ENCODE data around the gene VEPH1. TPM values are rescaled to one million over a fixed set of nuclear protein-coding genes. Genes with fewer than 3 reads are reported as not detected.

Gene VEPH1
- total RNA-seq, 2 donors from 2014 or later = 0.15 to 3.9 TPM

DNA sequence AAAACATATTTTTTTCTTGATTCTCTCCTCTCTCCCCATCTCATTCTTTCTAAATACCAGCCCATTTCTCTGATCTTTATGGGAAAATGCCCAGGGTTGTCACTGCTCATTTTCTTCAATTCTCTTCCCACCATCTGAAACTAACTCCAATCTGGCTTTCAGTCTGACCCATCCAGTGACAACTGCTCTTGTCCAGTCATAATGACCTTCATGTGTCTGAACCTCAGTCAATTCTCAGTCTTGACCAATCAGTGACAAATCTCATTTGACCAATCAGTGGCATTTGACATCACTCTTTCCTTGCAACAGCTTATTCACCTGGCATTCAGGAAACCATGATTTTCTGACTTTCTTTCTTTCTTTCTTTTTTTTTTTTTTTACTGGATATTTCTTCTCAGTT, 15.1 kb downstream of the VEPH1 start:
- ATAC-seq = no peak
- no peak overlapping the region for H3K27ac Mint-ChIP-seq
- peaks cover 3% of the 10 kb centered on the region for H3K4me1 Mint-ChIP-seq
- DNase-seq = no peak
- H3K27me3 Mint-ChIP-seq = peaks cover 27% of the 10 kb centered on the region
- H3K9me3 ChIP-seq (ENCODE audit: control insufficient read depth, low read length, poor library complexity, severe bottlenecking) = no peaks in the 10 kb centered on the region
- no peak overlapping the region for H3K4me3 Mint-ChIP-seq
- no peaks in the 10 kb centered on the region for H3K36me3 Mint-ChIP-seq (ENCODE audit: low read depth)

GRCh38 chr3:157487339-157487738, 15.9 kb downstream of the VEPH1 start:
- Mint-ChIP-seq H3K36me3 (ENCODE audit: low read depth) (no peaks in the 10 kb centered on the region), H3K27ac (no peak overlapping the region), H3K4me3 (no peak overlapping the region), H3K27me3 (peaks cover 30% of the 10 kb centered on the region), H3K4me1 (peaks cover 3% of the 10 kb centered on the region)
- no peak for ATAC-seq
- no peaks in the 10 kb centered on the region for H3K9me3 ChIP-seq (ENCODE audit: control insufficient read depth, low read length, poor library complexity, severe bottlenecking)
- DNase-seq = no peak

DNA sequence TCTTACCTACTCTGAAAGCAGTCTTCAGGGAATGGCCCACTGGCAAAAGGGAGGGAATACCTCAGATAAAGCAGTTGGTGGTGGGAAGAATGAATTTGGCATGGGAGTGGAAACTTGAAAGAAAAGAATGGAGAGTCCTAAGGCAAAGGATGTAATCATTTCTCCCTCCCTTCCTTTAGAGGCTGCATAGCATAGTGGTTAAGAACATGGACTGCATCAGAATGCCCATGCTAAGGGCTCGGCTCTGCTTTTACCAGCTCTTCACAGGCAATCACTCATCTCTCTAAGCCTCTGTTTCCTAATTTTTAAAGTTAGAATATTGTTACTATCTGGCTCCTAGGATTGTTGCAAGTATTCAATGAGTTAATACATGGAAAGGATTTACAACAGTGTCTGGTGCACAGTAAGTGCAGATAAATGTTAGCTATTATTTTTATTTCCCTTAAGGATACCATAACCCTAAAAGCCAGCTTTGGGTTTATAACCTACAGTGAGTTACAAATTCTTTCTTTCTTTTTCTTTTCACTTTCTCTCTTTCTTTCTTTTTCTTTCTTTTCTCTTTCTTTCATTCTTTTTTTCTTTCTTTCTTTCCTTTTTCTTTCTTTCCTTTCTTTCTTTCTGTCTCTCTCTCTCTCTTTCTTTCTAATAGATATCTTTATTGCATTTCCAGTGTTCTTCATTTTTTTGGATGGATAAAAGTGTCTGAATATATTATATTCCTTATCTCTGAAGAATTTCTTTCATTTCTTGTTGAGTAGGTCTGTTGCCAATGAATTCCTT, 23.6 kb downstream of the VEPH1 start:
- Mint-ChIP-seq H3K27me3 (peaks cover 22% of the 10 kb centered on the region), H3K4me3 (no peak overlapping the region), H3K36me3 (ENCODE audit: low read depth) (no peaks in the 10 kb centered on the region), H3K27ac (no peak overlapping the region), H3K4me1 (no peaks in the 10 kb centered on the region)
- ATAC-seq = no peak
- DNase-seq = no peak
- no peaks in the 10 kb centered on the region for H3K9me3 ChIP-seq (ENCODE audit: control insufficient read depth, low read length, poor library complexity, severe bottlenecking)

- H3K36me3 Mint-ChIP-seq (ENCODE audit: low read depth) = no peaks in the 10 kb centered on the region
- H3K4me1 Mint-ChIP-seq = no peaks in the 10 kb centered on the region
- no peak overlapping the region for H3K4me3 Mint-ChIP-seq
- H3K27me3 Mint-ChIP-seq = peaks cover 1% of the 10 kb centered on the region
- DNase-seq (no peak), ATAC-seq (no peak)
- H3K9me3 ChIP-seq (ENCODE audit: control insufficient read depth, low read length, poor library complexity, severe bottlenecking) = no peaks in the 10 kb centered on the region
- H3K27ac Mint-ChIP-seq = no peak overlapping the region
These were observed 25.8 kb downstream of the VEPH1 start for GRCh38 chr3:157477441-157477840.

DNA sequence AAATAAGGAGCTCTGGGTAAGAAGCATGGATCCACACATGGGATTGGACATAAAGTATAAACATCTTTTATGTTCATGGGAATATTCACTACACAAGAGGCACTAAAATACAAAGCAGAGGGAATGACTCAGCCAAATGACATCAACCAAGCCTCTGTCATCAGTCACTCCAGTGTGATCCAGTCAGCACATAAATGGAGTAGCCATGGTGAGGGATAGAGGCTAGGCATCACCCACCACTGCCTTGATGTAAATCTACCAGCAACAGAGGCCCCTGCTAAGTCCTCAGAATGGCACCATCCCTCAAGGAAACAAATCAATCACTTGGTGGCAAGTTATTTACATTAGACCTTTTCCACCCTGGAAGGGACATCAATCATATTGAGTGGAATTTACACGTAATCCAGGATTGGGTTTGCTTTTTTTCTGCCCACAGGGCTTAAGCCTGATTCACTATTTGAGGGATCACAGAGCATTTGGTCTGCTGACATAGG, 27.2 kb downstream of the VEPH1 start:
- no peak for DNase-seq
- peaks cover 2% of the 10 kb centered on the region for H3K27me3 Mint-ChIP-seq
- no peak overlapping the region for H3K4me3 Mint-ChIP-seq
- H3K36me3 Mint-ChIP-seq (ENCODE audit: low read depth) = no peaks in the 10 kb centered on the region
- H3K27ac Mint-ChIP-seq = no peak overlapping the region
- ATAC-seq = no peak
- H3K4me1 Mint-ChIP-seq = no peaks in the 10 kb centered on the region
- no peaks in the 10 kb centered on the region for H3K9me3 ChIP-seq (ENCODE audit: control insufficient read depth, low read length, poor library complexity, severe bottlenecking)

- Mint-ChIP-seq H3K27me3 (peaks cover 16% of the 10 kb centered on the region), H3K4me1 (no peaks in the 10 kb centered on the region), H3K27ac (no peak overlapping the region), H3K4me3 (no peak overlapping the region), H3K36me3 (ENCODE audit: low read depth) (no peaks in the 10 kb centered on the region)
- DNase-seq (no peak), ATAC-seq (no peak)
- H3K9me3 ChIP-seq (ENCODE audit: control insufficient read depth, low read length, poor library complexity, severe bottlenecking) = no peaks in the 10 kb centered on the region
These were observed 30.6 kb downstream of the VEPH1 start for GRCh38 chr3:157472648-157473047.

DNA sequence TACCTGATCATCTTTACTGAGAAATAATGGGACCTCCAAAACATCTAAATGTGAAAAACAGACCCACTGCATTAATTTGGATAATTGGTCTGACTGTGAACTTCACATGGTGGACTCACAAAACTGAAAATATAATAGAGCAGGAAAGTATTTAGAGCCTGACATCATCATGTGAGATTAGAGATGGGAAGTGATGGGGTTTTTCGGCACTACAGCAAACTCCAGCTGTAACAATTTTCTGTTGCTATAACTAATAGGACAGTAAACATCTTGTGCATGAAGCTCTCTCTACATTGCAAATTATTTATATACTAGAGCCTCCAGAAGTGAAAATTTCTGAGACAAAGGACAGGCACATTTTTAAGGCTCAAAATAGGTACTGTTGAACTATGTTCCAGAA, 32.2 kb downstream of the VEPH1 start:
- ATAC-seq = no peak
- no peaks in the 10 kb centered on the region for H3K4me1 Mint-ChIP-seq
- H3K27me3 Mint-ChIP-seq = peaks cover 22% of the 10 kb centered on the region

DNA sequence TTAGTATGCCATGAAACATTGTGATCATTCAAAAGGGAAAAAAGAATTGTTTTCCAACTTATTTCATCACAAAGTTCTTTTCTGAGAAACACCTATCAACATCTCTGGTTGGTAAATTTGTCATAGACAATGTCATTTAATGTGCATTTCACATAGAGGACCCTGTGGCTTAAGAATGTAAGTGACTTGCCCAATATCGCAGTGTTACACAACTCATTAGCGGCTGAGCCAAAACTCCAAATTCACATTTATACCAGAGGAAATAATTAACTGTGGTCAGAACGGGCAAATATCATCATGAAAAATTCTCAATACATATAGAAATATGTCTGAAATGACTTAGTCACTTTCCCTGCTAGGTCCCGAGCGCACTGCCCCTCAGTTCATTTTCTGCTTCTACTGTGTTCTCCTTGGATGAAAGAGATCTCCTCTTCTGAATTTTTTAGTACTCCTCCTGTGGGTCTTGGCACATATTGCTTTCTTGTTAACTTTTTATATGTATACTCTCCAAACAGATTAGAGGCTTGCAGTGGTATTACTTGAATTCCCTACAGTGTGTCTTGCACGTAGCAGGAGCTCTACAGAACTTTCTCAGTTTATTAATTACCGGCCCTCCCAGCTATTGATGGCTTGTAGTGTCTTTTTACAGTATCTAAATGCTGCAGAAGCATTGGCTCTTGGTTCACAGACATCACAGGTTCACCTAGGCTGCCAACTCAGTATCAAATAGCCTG, 33.5 kb downstream of the VEPH1 start:
- no peaks in the 10 kb centered on the region for H3K9me3 ChIP-seq (ENCODE audit: control insufficient read depth, low read length, poor library complexity, severe bottlenecking)
- Mint-ChIP-seq H3K4me1 (no peaks in the 10 kb centered on the region), H3K4me3 (no peak overlapping the region), H3K27me3 (peaks cover 27% of the 10 kb centered on the region), H3K27ac (no peak overlapping the region), H3K36me3 (ENCODE audit: low read depth) (no peaks in the 10 kb centered on the region)
- ATAC-seq = no peak
- DNase-seq = no peak

More for the DNA sequence above, 32.2 kb downstream of the VEPH1 start:
- DNase-seq = no peak
- no peak overlapping the region for H3K4me3 Mint-ChIP-seq
- no peaks in the 10 kb centered on the region for H3K36me3 Mint-ChIP-seq (ENCODE audit: low read depth)
- H3K27ac Mint-ChIP-seq = no peak overlapping the region
- no peaks in the 10 kb centered on the region for H3K9me3 ChIP-seq (ENCODE audit: control insufficient read depth, low read length, poor library complexity, severe bottlenecking)

DNA sequence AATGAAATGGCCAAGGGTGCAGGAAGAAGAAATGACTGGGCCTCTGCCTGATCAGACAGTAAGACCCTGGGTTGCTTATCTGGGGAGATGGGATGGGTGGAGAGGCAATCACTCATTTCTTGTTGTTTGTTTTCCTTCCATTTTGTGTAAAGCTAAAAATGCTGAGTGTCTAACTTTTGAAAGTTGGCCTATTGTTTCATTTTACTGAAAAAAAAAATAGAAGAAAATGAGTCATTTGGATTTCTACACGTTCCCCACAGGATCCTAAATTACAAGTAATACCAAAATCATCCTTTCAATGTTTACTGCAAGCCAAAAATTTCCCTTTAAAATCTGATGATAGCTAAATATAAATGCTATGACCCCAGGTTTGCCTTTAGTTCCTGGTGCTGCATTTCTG, 36.0 kb downstream of the VEPH1 start:
- peaks cover 27% of the 10 kb centered on the region for H3K27me3 Mint-ChIP-seq
- no peak overlapping the region for H3K27ac Mint-ChIP-seq
- no peaks in the 10 kb centered on the region for H3K4me1 Mint-ChIP-seq
- DNase-seq = no peak
- H3K36me3 Mint-ChIP-seq (ENCODE audit: low read depth) = no peaks in the 10 kb centered on the region
- H3K4me3 Mint-ChIP-seq = no peak overlapping the region
- ATAC-seq = no peak
- H3K9me3 ChIP-seq (ENCODE audit: control insufficient read depth, low read length, poor library complexity, severe bottlenecking) = no peaks in the 10 kb centered on the region

- no peaks in the 10 kb centered on the region for H3K36me3 Mint-ChIP-seq (ENCODE audit: low read depth)
- H3K27me3 Mint-ChIP-seq = peaks cover 30% of the 10 kb centered on the region
- no peaks in the 10 kb centered on the region for H3K9me3 ChIP-seq (ENCODE audit: control insufficient read depth, low read length, poor library complexity, severe bottlenecking)
- no peak overlapping the region for H3K27ac Mint-ChIP-seq
- no peak overlapping the region for H3K4me3 Mint-ChIP-seq
- DNase-seq = no peak
- no peak for ATAC-seq
- H3K4me1 Mint-ChIP-seq = no peaks in the 10 kb centered on the region
These were observed 37.5 kb downstream of the VEPH1 start for GRCh38 chr3:157465741-157466140.

GRCh38 chr3:157464321-157464720, 38.9 kb downstream of the VEPH1 start:
- no peaks in the 10 kb centered on the region for H3K36me3 Mint-ChIP-seq (ENCODE audit: low read depth)
- no peak for ATAC-seq
- no peaks in the 10 kb centered on the region for H3K4me1 Mint-ChIP-seq
- no peak for DNase-seq
- H3K9me3 ChIP-seq (ENCODE audit: control insufficient read depth, low read length, poor library complexity, severe bottlenecking) = no peaks in the 10 kb centered on the region
- peaks cover 36% of the 10 kb centered on the region for H3K27me3 Mint-ChIP-seq
- no peak overlapping the region for H3K4me3 Mint-ChIP-seq
- no peak overlapping the region for H3K27ac Mint-ChIP-seq

- no peaks in the 10 kb centered on the region for H3K4me1 Mint-ChIP-seq
- H3K27me3 Mint-ChIP-seq = peaks cover 38% of the 10 kb centered on the region
- H3K4me3 Mint-ChIP-seq = no peak overlapping the region
- DNase-seq (no peak), ATAC-seq (no peak)
- H3K27ac Mint-ChIP-seq = no peak overlapping the region
- H3K36me3 Mint-ChIP-seq (ENCODE audit: low read depth) = no peaks in the 10 kb centered on the region
- H3K9me3 ChIP-seq (ENCODE audit: control insufficient read depth, low read length, poor library complexity, severe bottlenecking) = no peaks in the 10 kb centered on the region
These were observed 39.4 kb downstream of the VEPH1 start for GRCh38 chr3:157463816-157464215.

DNA sequence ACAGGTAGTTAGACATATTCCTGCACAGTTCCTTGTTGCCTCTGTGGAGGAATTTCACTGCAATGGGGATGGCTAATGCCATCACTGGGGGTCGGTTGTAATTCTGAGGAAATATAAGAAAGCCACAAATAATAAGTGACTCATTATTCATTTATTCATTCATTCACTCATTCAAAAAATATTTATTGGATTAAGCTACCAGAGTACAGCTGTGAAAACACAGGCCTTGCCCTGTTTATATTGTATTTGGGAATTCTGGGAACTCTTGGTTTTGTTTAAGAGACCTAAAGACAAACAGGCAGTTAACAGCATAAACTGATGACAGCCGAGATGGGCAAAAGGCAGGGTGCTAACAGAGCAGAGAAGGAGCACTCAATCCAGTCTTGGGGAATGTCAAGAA, 43.0 kb downstream of the VEPH1 start:
- H3K27ac Mint-ChIP-seq = no peak overlapping the region
- ATAC-seq (no peak), DNase-seq (no peak)
- no peaks in the 10 kb centered on the region for H3K4me1 Mint-ChIP-seq
- peaks cover 28% of the 10 kb centered on the region for H3K27me3 Mint-ChIP-seq
- no peaks in the 10 kb centered on the region for H3K9me3 ChIP-seq (ENCODE audit: control insufficient read depth, low read length, poor library complexity, severe bottlenecking)
- no peak overlapping the region for H3K4me3 Mint-ChIP-seq
- H3K36me3 Mint-ChIP-seq (ENCODE audit: low read depth) = peaks cover 3% of the 10 kb centered on the region
